HG03097 (cell line): ENCODE measurements around the gene AAGAB.
"Not testable (repeated sequence)": the region's sequence is repeated elsewhere in the genome, so short reads cannot be mapped to it uniquely, and the experiment has no call there.

Source experiments
- ATAC-seq: cut with Tn5 transposase; IDR thresholded peaks from one replicate; pipeline ENCODE4 v1.9.1; 2021; ENCODE audit not compliant: unreplicated experiment, low FRiP score

Gene AAGAB

DNA sequence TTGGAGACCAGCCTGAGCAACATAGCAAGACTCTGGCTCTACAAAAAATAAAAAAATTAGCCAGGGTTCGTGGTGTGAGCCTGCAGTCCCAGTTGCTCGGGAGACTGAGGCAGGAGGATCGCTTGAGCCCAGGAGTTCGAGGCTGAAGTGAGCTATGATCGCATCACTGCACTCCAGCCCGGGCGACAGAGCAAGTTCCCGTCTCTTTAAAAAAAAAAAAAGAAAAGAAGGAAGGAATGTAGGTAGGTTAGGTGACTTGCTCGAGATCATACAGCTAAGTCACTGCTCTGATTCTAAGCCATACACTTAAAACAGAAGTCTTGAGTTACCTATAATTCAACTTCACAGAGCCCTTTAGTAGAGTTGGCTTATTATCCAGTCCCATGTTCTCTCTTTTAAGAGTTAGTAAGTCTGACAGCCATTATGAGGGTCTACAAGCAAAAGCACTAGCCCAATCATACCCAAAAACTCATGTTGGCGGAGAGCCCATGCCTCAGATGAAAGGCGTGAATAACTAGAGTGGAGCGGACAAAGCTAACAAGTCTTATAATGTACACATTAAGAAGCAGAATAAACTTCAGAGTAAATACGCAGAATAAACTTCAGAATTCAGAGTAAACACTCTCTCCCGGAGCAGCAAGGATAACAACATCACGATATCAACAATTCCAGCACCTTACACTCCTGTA is 768 bp downstream of the AAGAB start:
- ATAC-seq, result no peak

DNA sequence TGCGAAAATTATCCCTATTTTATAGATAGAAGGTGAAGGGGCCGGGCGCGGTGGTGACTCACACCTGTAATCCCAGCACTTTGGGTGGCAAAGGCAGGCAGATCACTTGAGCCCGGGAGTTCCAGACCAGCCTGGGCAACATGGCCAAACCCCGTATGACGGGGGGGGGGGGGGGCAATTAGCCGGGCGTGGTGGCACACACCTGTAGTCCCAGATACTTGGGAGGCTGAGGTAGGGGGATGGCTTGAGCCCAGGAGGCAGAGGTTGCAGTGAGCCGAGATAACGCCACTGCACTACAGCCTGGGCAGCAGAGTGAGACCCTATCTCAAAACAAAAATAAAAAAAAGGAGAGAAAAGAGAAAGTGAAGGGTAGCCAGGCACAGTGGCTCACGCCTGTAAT is 1.4 kb downstream of the AAGAB start:
- no peak for ATAC-seq

DNA sequence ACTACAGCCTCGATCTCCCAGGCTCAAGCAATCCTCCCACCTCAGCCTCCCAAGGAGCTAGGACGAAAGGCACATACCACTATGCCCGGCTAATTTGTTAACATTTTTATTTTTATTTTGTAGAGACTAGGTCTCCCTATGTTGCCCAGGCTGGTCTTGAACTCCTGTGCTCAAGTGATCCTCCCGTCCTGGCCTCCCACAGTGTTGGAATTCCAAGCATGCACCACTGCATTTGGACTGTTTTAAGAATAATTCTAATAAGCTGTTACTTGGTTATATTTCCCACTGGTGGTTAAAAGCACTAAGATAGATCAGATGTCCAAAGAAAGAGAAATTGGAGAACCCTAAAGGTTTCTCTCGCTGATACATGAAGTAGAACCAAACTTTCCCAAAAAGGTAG is 3.1 kb downstream of the AAGAB start:
- no peak for ATAC-seq

DNA sequence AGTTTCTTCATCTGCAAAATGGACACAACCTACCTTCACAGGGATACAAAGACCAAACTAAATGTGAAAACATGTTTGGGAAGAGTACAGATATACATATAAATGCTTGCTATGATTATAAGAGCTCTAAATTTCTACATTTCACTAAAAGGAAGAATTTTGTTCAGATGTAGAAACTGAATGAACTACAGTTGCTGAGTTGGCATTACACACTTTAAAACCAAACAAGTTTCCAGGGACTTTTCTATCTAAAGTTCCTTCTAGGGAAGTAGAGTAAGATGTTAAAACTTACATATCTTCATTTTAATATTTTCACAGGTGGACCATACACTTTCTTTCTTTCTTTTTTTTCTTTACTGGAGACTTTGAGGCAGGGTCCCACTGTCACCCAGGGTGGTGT is 4.6 kb downstream of the AAGAB start:
- no peak for ATAC-seq

DNA sequence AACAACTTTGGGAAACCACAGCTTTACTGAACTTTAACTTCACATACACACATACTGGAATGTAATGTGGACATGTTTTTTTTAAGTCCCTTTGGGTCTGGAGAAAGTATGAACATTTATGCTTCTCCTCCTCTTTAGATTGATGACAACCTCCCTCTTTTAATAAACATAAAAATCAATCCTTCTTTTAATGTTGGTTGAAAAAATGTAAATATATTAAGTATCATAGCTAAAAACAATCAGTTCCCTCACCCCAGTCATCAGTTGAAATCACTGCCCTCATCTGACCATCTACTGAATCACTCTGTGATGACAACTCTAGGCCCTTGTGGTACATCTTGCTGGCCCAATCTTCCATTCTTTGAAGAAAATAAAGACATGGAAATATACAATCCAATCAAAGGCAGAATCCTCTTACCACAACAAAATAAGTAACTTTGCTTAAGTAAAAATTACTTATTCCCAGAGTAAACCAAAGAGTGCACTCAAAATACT is 6.4 kb downstream of the AAGAB start:
- no peak for ATAC-seq

DNA sequence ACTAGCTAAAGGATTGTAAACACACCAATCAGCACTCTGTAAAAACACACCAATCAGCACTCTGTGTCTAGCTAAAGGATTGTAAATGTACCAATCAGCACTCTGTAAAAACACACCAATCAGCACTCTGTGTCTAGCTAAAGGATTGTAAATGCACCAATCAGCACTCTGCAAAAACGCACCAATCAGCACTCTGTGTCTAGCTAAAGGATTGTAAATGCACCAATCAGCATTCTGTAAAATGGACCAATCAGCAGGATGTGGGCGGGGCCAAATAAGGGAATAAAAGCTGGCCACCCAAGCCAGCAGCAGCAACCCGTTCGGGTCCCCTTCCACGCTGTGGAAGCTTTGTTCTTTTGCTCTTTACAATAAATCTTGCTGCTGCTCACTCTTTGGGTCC is 7.9 kb downstream of the AAGAB start:
- not testable (repeated sequence) for ATAC-seq

DNA sequence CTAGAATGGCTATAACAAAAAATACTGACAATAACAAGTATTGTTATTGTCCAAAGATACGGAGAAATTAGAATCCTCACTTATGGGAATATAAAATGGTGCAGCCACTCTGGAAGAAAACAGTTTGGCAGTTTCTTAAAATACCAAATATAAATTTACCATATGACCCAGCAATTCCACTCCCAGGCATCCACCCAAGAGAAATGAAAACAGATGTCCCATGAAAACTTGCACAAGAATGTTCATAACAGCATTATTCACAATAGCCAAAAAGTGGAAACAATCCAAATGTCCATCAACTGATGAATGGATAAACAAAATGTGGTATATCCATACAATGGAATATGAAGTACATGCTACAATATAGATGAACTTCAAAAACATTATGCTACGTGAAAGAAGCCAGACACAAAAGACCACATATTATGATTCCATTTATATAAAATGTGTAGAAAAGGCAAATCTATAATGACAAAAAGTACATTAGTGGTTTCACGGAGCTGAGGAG is 9.4 kb downstream of the AAGAB start:
- ATAC-seq, result no peak

DNA sequence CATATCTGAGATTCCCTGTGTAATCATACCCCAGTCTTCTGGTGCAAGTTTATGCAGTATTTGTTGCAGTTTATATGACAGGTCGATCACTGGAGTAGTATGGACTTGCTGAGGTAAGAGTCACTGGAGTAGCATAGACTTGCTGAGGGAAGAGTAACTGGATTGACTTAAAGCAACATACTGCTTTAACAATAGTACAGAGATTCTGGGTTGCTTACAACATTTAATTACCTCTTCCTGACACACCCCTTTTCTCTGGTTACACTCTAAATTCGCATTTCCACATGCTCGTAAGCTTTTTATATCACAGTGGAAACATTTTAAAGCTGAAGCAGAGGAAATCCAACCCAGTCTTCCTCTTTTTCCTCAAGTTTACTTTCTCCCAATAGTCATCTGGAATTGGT is 11.8 kb downstream of the AAGAB start:
- no peak for ATAC-seq

DNA sequence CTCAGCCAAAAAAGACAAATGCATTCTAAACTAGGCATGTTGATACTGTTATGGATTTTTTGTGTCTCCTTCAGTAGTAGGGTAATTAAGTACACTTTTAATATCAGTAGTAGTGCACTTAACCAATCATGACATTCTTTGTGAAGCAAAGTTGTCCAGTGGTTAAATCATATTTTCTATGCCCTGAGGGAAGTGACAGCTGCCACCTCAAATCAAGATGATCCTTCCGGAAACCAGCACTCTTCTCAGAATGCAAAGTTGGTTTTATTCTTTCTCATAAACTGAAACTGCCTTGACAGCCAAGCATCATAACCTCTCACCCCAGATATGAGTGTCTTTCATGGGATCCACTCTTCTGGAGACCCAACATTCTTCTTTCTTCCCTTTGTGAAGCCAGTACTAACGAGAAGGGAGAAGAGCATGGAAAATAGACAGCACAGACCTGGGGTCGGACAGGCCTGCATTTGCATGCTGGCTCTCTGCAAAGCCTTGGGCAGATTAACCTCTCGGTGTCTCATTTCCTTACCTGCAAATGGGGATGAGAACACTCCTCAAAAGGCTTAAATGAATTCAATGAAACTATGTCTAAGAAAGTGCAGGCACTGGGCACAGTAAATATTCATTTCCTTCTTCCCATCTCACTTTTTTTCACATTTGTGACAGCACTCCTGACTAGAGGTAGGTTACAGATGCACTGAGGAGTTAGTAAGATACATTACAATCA is 13.2 kb downstream of the AAGAB start:
- ATAC-seq, result peak; percentile 73

DNA sequence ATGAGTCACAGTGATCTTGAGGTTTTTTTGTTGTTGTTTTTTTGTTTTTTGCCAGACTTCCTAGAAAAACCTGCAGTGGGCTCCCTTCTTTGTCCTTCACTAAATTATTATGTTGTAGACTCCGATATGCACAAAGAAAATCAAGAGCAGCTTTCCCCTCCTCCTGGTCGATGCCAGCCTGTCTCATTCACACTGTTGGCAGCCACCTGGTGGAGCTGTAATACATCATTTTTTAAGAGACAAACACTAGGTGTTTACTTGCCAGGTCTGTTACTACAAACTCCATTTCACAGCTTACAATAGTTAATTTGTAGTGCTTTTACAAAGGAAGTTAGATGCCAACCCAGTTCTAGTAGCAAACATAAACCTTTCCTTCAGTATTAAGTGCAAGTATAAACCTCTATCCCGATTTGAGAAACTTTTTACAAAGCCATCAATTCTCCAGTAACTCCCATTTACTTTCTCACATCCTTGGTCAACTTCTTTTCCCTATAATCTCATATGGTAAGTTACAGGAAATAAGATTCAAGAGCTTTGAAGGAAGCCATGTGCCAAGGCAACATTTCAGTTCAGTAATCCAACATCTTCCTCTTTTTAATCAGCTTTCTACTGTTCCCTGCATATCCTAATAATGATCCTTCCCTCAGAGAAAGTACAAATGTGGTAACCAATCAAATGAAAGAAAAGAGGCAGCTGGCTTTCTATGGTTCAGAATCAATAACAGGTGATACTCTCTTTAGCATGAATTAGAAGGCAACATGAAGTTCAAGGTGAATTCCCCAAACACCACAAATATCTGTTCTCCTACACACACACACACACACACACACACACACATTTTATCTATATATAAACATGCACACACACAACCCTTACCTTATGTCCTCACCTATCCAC is 14.0 kb downstream of the AAGAB start:
- peak; percentile 6 for ATAC-seq

DNA sequence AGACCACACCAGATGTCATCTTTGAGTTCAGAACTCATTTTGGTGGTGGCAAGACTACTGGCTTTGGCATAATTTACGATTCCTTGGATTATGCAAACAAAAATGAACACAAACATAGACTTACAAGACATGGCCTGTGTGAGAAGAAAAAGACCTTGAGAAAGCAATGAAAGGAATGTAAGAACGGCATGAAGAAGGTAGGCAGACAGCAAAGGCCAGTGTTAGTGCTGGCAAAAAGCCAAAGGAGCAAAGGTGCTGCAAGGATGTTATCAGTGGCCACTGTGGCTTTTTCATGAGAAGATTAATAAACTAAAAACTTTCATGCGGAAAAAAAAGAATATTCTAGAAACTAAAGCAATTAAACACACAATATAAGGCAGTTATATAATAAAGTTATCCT is 21.9 kb downstream of the AAGAB start:
- ATAC-seq, result no peak

DNA sequence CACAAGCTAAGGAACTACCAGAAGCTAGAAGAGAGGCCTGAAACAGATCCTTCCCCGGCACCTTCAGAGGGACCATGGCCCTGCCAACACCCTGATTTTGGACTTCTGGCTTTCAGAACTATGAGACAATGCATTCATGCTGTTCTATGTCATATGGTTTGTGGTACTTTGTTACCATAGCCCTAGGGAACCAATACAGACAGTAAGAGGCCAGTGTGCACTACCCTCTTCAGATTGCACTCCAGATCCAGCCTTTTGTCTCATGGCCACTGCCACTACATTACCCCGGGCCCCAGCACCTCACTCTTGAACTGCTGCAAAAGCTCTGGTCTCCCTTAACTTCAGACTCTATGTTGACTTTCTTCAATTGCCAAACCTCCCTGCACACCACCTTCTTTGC is 24.0 kb downstream of the AAGAB start:
- ATAC-seq, result no peak

DNA sequence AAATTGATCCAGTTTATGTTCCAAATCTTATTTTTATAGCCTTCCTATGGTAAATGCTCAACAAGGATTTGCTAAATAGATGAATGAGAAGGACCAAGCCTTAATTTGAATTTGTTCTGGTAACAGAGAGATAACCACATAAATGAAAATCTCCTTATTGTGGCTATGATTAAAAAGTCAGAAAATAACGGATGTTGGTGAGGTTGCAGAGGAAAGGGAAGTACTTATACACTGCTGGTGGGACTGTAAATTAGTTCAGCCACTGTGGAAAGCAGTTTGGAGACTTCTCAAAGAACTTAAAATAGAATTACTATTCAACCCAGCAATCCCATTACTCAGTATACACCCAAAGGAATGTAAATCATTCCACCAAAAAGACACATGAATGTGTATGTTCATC is 26.2 kb downstream of the AAGAB start:
- no peak for ATAC-seq

DNA sequence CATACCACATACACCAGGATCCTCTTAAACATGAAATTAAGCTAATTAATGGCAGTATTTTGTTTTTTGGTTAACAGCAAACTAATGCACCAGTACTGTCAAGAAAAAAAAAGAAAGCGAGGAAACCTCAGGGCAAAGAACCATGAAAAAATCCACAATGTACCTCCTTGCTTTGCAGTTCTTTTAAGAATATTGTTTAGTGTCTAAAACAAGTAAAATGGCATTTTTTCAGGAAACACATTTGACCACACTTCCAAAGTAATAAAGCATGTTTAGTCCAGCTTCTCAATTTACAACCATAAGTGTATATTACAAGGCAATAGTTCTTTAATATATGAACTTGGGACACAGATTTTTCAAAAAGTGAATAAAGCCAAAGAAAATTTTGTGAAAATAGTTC is 26.6 kb downstream of the AAGAB start:
- no peak for ATAC-seq

DNA sequence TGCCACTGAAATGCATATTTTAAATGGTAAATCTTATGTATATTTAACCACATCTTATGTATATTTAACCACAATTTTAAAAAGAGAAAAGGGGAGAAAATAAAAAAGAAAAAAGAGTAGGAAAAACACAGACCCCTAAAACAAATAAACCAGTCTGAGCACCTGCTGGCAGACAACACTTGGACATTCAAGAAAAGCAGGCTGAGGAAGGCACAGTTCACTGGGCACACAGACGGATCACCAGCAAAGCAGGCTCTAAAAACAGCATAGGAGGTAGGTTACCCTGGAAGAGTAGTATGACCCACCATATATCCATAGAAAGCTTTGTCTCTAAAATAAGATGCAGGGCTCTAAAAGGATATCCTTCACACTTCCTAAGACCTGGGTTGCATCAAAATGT is 27.0 kb downstream of the AAGAB start:
- ATAC-seq, result no peak

DNA sequence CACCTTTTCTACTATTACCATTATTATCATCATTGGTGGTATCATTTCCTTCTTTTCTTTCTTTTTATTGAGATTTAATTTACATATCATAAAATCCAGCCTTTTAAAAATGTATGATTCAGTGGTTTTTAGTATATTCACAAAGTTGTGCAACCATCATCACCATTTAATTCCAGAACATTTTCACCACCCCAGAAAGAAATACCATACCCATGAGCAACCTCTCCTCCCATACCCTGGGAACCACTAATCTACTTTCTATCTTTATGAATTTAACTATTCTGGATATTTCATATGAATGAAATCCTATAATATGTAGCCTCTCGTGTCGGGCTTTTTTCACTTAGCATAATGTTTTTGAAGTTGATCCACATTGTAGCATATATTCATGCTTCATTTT is 29.1 kb downstream of the AAGAB start:
- no peak for ATAC-seq

DNA sequence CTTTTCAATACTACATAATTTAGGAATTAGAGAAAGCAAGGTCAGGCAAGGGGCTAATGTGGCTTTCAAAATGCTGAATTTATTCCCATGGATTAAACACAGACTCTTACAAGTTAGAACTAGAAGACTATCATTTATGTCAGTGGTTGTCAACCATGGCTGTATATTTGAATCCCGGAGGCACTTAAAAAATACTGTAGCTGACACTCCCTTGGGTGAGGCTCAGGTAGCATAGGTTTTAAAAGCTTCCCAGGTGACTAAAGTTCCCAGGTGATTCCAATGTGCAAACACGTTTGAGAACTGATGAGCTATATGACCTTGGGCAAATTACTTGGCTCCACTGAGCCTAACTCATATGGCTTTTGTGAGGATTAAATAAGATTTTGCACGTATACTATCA is 29.6 kb downstream of the AAGAB start:
- ATAC-seq, result no peak

DNA sequence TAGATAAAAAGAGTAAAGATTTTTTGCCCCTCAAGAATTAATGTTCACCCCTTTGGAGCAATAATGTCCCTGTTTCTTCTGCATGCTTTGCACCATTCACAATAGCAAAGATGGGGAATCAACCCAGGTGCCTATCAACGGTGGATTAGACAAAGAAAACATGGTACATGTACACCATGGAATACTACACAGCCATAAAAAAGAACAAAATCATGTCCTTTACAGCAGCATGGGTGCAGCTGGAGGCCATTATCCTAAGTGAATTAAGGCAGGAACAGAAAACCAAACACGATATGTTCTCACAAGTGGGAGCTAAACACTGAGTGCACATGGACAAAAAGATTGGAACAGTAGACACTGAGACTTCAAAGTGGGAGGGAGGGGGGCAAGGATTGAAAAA is 35.2 kb downstream of the AAGAB start:
- no peak for ATAC-seq

DNA sequence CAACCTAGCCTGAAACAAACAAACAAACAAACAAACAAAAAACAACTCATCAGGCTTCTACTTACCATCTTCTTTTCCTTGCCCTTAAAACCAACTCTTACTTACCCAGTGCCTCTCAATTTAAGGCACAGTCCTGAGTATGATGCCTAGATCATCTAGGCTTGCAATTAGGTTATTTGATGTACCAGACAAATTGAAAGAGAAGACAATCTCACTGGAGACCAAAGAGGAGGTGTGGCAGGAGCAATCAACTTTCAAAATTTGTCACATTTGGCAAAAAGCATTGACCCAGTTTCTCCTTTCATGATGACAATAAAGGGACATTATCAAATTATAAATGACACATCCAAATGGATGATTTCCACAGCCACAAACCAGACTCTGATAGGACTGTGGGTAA is 36.0 kb downstream of the AAGAB start:
- no peak for ATAC-seq

DNA sequence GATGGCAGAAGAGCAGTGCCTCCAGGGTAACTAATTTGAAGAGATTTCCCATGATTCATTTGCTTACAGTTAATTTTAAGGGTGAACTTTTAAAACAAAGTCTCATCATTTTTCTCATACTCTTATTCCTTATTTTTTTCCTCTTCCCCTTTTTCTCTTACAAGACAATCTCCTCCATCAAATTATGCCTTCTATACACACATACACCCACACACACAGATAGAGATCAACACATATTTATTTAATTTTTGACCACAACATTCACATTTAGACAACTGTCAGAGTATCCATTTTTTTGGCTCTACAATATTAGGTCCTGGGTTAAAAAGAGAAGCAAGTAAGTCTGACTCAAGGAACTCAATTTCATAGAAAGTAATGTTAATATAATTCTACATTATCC is 37.6 kb downstream of the AAGAB start:
- ATAC-seq, result no peak

DNA sequence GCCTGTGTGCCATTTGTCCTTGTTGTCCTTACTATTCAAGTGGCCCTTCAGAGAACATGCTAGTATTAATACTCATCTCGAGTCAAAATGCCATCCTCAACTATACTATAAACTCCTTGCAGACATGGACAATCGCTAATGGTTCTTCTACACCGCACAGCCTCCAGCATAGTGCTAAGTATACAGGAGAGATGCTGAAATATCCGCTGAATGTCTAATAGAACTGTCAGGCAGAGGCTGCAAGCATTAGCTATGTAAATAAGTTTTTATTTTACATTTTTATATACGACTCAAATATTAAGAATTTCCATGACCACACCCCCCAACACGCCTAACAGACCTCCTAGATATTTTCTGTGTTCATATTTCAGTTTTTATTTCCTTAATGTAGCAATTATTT is 39.4 kb downstream of the AAGAB start:
- ATAC-seq, result no peak
